SHP77 (cell line): ENCODE results near the gene TMEM52.
"Not testable (repeated sequence)": the region's sequence is repeated elsewhere in the genome, so short reads cannot be mapped to it uniquely, and the experiment has no call there.

ENCODE experiments used
- DNase-seq, 2 experiments: peaks; one replicate each; lab custom pipeline; 2025; lab: John Stamatoyannopoulos, UW

The TMEM52 gene

DNA sequence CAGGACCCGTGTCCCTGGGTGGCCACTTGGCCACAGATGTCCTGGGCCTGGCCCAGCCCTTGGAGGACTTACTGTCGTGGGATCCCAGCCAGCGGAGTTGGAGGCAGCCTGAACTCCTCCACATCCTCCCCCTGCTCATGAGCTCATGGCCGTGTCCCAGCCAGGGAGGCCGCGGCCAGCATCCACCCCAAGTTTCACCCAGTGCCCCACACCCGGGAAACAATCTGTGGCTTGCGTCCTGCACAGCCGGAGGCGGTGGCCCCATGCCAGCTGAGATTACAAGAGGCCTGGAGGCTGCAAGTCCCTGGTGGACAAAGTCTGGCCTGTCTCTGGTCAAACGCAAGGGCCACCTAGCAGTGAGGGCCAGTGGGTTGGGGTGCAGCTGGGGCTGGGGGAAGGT is 27.5 kb upstream of the TMEM52 start:
- DNase-seq: peak in 1 of 2 experiments; percentile 31

DNA sequence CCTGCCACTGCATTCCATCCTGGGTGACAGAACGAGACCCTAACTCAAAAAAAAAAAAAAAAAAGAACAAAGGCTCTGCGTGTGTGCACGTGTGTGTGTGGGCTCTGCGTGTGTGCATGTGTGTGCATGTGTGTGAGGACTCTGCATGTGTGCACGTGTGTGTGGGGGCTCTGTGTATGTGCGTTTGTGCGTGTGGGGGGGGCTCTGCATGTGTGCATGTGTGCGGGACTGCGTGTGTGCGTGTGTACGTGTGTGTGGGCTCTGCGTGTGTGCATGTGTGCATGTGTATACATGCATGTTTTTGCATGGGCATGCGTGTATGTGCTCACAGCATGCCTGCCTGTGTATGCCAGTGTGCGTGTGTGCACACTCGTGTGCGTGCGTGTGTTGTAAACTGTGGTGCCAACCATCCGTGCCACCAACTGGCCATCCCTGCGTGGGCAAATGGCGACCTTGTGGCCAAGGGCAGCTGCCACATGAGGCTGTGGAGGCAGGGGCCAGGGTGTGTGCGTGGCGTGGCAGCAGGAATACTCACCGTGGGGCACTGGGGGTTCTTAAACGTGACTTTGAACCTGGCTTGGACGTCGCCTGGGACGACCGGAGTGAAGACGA is 26.8 kb upstream of the TMEM52 start:
- DNase-seq: no peak

DNA sequence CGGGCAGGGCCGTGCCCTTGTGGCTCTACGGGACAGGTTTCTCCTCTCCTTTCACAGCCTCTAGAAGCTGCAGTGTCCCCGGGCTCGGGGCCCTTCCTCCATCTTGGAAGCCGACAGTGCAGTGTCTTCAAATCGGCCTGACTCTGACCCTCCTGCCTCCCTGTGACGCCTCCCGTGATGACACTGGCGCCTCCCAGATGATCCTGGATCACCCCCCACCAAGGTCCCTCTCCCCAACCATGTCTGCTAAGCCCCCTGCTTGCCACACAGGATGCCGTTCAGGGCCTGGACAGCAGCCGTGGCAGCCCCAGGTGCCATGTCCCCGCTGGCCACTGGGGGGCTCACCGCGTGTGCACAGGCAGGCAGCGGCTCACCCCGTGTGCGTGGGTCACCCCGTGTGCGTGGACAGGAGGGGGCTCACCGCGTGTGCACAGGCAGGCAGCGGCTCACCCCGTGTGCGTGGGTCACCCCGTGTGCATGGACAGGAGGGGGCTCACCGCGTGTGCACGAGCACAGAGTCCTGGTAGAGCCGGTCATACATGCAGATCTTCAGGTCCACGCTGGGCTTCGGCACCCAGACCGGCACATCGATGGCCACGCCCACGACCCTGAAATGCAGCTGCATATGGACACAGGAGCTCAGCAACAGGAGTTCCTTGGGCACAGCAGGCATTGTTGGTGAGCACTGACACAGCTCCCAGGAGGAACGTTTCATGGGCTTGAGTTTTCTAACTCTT is 24.9 kb upstream of the TMEM52 start:
- DNase-seq: peak; percentile 50 to 72

DNA sequence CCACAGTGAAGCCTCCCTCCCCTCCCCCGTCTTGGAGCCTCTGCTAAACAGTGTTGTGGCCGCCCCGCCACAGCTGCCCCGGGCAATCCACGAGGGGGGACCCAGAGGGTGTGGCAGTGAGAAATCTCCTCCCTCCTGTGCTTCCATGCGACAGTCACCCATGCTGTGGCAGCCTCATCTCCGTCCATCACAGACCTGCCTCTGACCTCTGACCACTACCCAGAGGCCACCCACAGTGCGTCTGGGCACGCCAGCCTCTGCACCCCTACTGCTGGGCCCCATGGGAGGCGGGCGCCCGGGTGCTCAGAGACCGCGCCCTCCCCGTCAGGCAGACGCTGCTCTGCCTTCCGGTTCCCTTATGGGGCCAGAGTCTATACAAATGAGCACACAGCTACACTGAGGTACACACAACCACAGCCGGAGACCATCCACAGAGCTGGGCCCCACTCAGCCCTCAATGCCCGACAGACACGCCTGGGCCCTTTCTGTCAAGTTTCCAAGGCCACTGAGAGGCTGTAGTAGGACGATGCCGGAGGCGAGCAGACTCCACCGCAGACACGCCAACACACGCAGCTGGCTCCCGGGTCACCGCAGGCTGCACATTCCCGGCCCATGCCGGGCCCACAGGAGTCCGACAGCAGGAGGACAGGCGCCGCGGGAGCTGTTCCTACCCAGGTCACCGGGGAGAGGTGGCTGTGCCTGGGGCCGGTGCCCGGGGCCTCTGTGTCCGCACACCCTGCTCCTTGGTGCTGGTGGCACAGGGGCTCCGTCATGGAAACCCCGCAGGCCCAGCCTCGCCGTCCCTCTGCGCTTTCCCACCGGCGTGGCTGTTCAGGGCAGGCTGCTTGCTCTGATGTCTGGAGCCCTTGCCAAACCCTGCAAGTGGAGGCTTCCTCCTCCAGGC is 23.9 kb upstream of the TMEM52 start:
- DNase-seq: peak; percentile 59 to 60

DNA sequence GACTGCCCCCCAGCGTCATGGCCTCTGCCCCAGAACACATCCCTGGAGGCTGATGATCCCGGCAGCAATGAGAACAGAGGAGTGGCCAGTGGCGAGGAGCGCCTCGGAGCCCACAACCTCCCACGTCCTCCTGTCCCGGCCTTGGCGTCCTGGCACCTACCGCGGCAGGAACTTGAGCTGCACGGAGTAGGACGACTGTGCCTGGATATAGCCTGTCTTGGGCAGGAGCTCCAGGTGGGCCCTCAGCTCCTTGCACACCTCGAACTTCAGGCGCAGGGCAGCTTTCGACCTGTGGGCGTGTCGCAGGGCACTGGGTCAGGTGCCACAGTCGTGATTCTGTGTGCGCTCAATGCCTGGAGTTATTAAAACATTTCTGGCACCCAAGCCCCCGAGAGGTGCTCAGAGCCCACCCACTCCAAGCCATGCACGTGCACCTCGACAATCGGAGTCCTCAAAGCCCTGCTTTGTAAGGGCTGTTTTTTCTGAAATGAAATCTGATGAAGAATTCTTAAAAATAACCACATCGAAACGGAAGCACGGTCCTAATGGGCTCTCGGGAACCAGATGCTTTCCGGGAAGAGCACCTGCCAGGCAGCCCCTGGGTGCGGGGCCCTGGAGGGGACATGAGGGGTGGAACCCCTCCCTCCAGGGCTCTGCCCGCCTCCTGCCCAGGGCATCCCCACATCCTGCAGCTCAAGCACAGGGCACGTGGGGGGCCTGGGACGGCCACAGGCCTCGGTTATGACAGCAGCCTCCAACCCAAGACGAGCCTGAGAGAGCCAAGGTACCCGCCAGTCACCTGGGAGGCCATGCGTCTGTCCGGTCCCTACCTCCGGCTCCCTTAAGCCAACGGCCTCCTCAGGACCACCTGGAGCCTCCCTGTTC is 23.0 kb upstream of the TMEM52 start:
- DNase-seq: peak in 1 of 2 experiments; percentile 27

DNA sequence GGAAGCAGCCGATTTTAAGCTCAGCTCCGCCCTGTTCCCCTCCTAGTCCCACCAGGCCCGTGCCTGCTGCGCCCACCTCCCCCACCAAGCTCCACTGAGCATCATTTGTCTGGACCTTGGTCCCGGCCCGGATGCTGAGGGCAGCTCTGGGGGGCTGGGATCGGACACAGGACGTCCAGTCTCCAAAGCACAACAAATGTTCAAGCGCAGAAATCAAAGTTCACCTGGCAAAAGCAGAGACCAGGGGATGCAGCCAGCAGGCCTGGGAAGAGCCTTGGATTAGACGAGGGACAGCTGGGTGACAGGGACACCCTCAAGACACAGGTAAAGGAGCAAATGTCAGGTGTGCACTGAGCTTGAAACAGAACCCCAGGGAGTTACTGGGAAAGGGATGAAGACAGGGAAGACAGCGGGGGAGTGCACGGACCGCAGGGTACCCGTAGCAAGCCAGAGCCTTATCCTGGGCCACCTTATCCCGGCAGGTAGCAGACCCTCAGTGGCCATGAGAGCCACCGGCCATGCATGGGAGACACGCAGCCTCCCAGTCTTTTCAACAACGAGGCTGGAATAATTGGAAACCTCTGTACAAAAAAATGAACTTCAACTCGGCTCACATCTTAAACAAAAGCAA is 22.2 kb upstream of the TMEM52 start:
- DNase-seq: no peak

DNA sequence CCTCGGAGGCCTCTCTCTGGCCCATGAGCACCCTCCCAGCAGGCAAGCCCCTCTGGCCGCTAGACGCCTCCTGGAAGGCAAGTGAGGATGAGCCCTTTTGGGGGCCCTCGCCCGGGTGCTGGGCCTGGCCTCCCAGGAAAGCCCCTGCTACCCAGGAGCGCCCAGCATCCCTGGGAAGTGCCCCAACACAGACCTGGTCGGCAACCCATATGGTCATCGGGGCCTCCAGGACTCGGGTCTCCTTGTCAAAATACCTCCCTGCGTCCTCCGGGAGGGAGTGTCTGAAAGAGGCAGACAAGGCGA is 21.0 kb upstream of the TMEM52 start:
- DNase-seq: no peak

DNA sequence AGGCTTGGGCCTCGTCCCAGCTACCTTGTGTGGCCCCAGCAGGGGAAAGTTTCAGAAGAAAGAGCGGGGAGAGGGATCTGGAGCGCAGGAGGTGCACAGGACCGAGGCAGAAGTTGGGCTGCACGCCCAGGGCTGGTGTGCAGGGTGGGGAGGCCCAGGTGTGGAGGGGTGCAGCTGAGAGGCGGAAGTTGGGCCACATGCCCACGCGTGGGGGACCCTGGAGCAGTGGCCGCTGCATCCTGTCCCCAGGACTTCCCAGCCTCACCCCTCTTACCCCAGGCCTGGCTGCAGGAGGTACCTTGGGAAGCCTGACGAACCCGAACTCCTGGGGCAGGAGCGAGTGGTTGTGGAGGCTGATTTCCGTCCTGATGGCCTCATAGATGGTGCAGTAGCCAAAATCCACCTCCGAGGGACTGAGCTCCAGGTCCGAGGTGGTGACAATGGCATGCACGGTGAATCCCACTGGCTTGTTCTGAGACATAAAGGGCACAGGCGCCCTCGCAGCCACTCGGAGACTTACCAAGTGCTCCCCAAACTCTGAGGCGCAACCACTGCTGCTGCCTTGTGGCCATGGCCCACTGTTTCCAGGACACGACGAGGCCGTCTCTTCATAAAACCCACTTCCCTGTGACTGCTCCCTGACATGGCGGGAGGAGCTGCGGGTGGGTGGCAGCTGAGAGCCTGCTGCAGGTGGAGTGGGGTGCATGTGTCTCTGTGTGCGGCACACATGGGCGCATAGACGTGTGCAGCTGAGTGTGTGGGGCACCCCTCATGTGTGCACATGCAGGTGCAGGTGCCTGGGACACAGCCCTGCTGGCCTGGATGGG is 20.4 kb upstream of the TMEM52 start:
- DNase-seq: no peak

DNA sequence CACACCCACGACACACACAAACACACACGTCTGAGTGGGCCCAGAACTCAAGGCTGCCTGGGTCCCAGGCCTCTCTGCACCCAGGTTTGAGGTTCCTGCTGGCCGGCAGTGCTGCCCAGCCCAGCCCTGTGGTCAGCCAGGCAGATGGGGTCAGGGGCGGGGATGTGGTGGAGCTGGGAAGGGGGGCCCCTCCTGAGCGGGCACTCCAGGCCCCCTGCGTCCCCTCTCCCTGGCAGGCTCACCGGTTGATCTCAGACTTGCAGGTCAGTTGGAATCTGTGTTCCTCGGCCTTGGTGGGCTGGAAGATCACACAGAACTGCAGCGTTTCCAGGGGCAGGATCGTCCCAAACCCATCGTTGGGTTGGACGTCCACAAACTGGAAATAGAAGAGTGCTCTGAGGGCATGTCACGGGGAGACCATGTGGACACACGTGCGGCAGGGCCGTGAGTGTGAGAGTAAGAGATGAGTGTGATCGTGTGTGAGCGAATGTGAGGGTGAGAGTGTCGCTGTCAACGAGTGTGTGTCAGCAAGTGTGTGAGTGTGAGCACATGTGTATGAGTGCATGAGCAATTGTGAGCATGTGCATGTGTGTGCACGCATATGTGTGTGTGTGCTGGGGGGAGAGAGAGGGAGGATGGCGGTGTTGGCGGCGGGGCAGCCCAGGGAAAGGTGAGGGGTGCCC is 19.7 kb upstream of the TMEM52 start:
- DNase-seq: no peak

DNA sequence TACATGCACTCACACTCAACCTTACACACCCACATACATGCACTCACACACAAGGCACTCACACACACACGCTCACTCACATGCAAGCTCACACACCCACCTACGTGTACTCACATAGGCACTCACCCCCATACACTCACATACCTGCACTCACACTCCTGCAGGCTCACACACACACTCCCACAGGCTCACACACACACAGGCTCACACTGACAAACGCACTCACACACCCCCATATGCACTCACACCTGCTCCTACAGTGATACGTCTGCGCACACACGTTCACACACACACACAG is 19.1 kb upstream of the TMEM52 start:
- DNase-seq: no peak

DNA sequence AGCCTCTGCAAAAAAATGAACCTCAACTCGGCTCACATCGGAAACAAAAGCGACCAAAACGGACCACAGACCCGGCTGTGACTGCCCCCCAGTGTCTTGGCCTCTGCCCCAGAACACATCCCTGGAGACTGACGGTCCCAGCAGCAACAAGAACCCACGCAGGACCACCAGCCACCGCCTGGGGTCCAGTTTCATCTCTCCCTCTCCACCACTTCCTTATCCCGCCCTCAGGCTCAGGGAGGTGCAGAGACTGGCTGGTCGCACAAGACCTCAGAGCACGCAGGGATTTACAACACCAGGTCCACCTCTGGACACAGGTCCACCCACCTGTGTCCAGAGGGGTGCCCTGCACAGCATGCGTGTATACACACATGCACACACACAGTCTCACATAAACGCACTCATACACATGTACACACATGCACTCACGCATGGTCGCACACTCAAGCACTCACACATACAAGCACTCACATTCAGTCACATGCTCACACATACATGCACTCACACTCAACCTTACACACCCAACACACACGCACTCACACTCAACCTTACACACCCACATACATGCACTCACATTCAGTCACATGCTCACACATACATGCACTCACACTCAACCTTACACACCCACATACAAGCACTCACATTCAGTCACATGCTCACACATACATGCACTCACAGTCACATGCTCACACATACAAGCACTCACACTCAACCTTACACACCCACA is 18.6 kb upstream of the TMEM52 start:
- no peak for DNase-seq

DNA sequence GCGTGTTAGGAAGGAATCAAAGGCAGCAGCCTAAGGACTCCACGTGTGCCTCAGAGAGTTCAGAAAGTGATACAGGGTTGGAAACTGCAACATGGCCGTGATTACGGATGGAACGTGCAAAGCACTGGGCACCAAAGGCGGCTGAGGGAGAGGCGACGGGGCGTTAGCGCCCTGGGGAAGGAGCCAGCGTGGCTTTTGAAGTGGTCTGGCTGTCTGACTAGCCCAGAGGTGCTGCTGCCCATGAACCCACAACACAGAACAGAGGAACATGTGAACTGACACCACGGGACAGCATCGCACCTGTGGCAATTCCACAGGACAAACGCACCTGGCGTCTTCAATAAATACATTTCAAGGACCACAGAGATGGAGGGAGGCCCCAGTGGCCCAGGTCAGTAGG is 18.0 kb upstream of the TMEM52 start:
- no peak for DNase-seq

DNA sequence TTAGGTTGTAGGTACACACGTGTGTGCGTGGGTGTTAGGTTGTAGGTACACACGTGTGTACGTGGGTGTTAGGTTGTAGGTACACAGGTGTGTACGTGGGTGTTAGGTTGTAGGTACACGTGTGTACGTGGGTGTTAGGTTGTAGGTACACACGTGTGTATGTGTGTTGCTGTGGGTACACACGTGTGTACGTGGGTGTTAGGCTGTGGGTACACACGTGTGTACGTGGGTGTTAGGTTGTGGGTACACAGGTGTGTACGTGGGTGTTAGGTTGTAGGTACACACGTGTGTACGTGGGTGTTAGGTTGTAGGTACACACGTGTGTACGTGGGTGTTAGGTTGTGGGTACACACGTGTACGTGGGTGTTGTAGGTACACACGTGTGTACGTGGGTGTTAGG is 15.8 kb upstream of the TMEM52 start:
- DNase-seq: not testable (repeated sequence)

DNA sequence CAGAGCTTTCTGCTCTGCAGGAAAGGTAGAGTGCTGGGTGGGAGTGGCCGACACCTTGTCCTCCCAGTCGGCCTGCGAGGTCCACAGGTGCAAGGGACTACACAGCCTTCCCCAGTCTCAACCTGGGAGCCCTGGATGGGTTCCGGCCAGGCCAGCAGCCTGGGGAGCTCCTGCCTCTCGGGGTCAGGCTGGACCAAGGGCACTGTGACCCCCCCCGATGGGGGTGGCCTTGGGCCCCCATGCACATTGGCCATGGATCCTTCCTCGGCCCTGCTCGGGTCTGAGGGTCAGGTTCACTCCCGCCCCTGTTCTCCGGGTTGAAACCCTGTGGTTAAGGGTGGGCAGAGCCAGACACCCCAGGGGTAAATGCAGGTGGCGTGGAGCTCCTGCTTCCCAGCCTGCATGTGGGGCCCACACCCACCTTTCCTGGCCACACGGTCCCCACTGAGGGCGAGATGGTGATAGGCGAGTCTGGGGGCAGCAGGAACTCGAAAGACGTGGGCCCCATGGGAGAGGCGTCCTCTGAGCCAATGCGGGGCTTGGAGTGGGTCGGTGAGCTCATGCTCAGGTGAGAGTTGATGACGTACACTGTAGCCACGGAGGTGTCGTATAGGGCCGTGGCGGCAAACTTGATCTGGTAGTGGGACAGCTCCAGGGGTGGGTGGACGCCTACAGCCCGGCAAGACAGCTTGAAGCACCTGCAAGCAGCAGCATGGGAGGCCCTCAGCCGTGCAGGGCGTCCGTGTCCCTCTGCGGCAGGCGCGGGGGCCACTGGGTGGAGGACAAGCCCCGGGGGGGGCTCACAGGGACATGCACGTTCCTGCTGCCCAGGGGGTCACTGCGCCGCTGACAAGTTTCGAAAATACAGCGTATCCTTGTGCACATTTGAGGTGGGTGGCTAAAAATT is 10.8 kb upstream of the TMEM52 start:
- DNase-seq: no peak

DNA sequence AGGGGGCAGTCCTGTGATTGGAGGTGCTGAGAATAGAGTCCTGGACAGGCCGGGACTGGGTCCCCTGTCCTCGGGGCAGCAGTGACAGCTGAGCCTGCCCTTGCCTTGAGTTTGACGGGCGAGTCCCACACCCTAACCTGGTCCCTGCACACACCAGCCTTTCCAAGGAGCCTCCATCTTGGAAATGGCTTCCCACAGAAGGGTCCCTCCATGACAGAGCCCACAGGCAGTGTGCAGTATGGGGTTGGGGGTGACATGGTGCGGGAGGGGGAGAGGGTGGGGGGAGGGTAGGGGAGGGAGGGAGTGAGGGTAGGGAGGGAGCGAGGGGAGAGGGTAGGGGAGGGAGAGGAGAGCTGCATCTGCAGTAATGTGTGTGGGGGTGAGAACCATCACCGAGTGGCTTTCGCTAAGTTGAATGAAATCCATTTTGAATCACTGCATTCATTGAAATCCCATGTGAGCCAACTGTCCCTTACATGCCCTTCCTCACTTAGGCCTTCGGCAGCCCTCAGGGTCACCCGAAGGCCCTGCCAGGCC is 10.1 kb upstream of the TMEM52 start:
- no peak for DNase-seq

DNA sequence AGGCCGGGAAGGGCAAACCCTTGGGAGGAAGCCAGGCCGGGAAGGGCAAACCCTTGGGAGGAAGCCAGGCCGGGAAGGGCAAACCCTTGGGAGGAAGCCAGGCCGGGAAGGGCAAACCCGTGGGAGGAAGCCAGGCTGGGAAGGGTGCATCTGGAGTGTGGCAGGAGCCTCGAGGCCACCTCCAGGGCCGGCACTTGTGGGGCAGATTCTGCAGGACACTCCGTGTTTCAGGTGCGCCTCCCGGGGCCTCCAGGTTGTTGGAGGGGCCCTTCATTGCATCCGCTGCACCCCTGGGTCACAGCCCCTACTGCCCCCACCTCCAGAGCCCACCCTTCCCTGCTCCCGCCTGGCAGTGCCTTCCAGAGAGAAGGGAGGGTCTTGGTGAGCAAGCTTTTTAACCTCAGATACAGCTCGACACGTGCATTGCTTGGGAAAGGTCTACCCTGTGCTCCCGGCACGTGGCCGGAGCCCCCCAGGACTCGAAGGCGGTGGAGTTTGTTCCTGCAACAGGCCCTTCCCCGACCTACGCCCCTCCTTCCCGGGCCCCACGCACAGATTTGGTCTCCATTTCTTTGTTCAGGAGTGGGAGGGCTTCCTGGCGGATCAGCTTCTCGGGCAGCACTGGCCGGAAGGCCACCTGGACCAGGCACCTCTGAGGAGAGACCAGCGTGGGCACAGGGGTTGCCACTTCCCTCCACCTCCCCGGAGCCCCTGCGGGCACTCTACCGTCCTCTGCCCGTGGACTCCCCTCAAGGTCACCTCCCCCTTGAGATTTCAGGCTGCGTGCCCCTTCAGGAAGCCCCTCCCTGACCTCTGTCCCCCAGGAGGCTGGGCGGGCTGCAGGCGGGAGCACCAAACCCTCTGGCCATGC is 9.4 kb upstream of the TMEM52 start:
- DNase-seq: no peak

DNA sequence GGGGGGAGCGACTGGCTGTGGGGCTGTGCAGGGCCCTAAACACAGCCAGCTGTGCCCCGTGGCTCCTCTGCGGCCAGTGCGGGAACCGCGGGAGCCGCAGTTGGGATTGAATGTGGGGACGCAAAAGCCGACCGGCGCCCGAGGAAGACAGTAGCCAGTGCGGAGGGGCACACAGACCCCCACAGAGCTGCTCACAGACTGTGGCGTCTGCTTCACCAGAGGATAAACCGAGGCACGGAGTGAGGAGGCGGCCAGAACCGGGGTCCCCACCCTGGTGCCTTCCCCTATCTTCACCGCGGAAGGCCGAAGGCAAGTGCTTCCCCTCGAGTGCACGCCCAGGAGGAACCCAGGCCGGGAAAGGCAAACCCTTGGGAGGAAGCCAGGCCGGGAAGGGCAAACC is 8.7 kb upstream of the TMEM52 start:
- no peak for DNase-seq
